ENCODE measurements around the gene SATB2. TPM values are rescaled to one million over a fixed set of nuclear protein-coding genes. Genes with fewer than 3 reads are reported as not detected.

Gene SATB2
- total and polyA plus RNA-seq, 12 donors: 3.4 to 18.3 (median 10.1) TPM

GRCh38 chr2:199449956-199450355 lies 7.8 kb downstream of the SATB2 start:
- DNase-seq: no peak
- Histone ChIP-seq H3K27me3 (peaks cover 3% of the 10 kb centered on the region), H3K4me1 (replicated peaks in 1 of 2) (no peaks in the 10 kb centered on the region), H3K4me3 (no peak overlapping the region), H3K36me3 (replicated peaks in 1 of 2) (no peaks in the 10 kb centered on the region), H3K27ac (no peak overlapping the region), H3K9me3 (replicated peaks in 1 of 3) (no peaks in the 10 kb centered on the region)
- WGBS, 4 donors: 88 to 93% (median 92%) methylated on average over 3 of the region's 3 CpGs
- intact Hi-C loops (cut with DNase I): no loop called here
- TF ChIP-seq, protein P1, sequence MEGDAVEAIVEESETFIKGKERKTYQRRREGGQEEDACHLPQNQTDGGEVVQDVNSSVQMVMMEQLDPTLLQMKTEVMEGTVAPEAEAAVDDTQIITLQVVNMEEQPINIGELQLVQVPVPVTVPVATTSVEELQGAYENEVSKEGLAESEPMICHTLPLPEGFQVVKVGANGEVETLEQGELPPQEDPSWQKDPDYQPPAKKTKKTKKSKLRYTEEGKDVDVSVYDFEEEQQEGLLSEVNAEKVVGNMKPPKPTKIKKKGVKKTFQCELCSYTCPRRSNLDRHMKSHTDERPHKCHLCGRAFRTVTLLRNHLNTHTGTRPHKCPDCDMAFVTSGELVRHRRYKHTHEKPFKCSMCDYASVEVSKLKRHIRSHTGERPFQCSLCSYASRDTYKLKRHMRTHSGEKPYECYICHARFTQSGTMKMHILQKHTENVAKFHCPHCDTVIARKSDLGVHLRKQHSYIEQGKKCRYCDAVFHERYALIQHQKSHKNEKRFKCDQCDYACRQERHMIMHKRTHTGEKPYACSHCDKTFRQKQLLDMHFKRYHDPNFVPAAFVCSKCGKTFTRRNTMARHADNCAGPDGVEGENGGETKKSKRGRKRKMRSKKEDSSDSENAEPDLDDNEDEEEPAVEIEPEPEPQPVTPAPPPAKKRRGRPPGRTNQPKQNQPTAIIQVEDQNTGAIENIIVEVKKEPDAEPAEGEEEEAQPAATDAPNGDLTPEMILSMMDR (IDR thresholded peaks at IDR 0.05): no peak
- TF ChIP-seq POLR2A (IDR thresholded peaks at IDR 0.05): no peak

GRCh38 chr2:199449455-199449854 lies 8.3 kb downstream of the SATB2 start:
- DNase-seq: no peak
- intact Hi-C loops (cut with DNase I): no loop called here
- Histone ChIP-seq H3K27ac (no peak overlapping the region), H3K9me3 (replicated peaks in 1 of 3) (no peaks in the 10 kb centered on the region), H3K4me3 (no peak overlapping the region), H3K36me3 (replicated peaks in 1 of 2) (no peaks in the 10 kb centered on the region), H3K4me1 (replicated peaks in 1 of 2) (no peaks in the 10 kb centered on the region), H3K27me3 (no peaks in the 10 kb centered on the region)
- WGBS, 4 donors: 86 to 91% (median 90%) methylated on average over 1 of the region's 1 CpG
- TF ChIP-seq, protein P1 (IDR thresholded peaks at IDR 0.05): no peak
- TF ChIP-seq POLR2A (IDR thresholded peaks at IDR 0.05): no peak

DNA sequence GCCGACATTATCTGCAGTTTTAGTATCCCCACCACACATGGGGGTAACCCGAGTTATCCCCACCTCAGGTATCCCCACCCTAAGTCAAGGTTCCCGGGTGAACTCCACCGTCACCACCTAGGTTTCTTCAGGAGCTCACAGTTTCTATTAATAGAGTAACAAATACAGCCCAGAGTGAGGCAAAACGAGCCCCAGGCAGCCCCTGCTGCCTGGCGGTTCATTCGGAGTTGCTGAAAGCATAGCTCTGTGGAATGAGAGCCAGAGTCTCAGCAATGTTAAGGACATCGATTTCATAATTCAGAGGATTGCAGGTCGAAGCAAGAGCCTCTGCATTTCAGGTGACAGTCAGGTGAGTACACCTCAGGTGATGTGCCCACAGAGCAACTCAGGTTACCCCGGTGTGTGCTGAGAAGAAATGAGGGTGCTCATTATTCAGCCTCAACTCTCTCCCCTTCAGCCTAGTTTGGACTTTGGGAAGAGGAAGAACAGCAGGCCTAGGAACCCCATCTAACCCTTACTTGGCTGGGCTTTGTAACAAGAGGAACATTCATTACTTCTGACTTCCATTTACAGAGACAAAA lies 10.7 kb downstream of the SATB2 start:
- 88% methylated on average over 10 of the region's 10 CpGs for WGBS, 4 donors
- Histone ChIP-seq H3K36me3 (replicated peaks in 1 of 2) (no peaks in the 10 kb centered on the region), H3K4me1 (replicated peaks in 1 of 2) (no peaks in the 10 kb centered on the region), H3K27ac (no peak overlapping the region), H3K4me3 (no peak overlapping the region), H3K27me3 (no peaks in the 10 kb centered on the region), H3K9me3 (replicated peaks in 1 of 3) (no peaks in the 10 kb centered on the region)
- no peak for DNase-seq
- intact Hi-C loops (cut with DNase I): no loop called here
- TF ChIP-seq POLR2A (IDR thresholded peaks at IDR 0.05): no peak
- TF ChIP-seq, protein P1 (IDR thresholded peaks at IDR 0.05): no peak

DNA sequence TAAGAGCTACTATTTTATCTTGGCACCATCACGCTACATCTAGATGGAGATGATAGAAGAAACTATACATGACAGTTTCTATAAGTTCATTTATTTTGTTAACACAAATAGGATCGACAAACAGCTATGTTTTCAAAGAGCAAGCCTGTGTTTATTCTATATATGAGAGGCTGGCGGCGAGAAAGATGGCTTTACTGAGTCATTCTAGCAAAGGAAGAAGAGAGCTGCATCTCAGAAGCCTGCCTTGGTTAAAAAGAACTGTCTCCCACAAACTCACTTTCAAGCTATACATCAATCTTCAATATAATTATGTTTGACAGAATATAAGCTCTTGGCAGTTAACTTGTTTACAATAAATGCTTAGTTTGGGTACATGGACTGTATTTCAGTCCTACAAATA lies 13.0 kb downstream of the SATB2 start:
- Histone ChIP-seq H3K27me3 (no peaks in the 10 kb centered on the region), H3K4me3 (no peak overlapping the region), H3K4me1 (replicated peaks in 1 of 2) (no peaks in the 10 kb centered on the region), H3K9me3 (replicated peaks in 1 of 3) (no peaks in the 10 kb centered on the region), H3K36me3 (replicated peaks in 1 of 2) (no peaks in the 10 kb centered on the region), H3K27ac (no peak overlapping the region)
- intact Hi-C loops (cut with DNase I): no loop called here
- TF ChIP-seq POLR2A (IDR thresholded peaks at IDR 0.05): no peak
- TF ChIP-seq, protein P1 (IDR thresholded peaks at IDR 0.05): no peak
- no peak for DNase-seq
- 86 to 95% (median 91%) methylated on average over 4 of the region's 4 CpGs for WGBS, 4 donors
